ENCODE measurements around the gene SRGAP1.
"Not testable (repeated sequence)": the region's sequence is repeated elsewhere in the genome, so short reads cannot be mapped to it uniquely, and the experiment has no call there.

The SRGAP1 gene

GRCh38 chr12:63838411-63838810 lies 6.1 kb upstream of the SRGAP1 start:
- no peak for DNase-seq

GRCh38 chr12:63841011-63841410 lies 3.5 kb upstream of the SRGAP1 start:
- no peak for DNase-seq

DNA sequence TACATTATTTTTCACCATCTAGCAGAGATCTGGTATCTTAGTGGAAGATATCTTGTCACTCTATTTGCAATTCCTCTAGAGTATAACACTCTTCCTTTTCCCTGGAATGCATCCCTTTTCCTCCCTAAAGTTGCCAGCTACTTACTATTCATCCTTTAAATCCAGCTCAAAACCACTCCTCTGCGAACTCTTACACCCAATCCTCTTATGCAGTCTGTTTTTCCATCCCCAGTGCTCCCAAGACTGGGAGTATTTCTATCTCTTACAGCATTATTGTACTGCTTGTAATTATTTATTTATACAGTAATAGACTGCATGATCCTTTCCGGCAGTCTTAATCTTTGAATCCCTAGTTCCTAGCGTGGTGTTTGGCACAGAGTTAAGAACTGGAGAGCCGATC lies 2.9 kb upstream of the SRGAP1 start:
- no peak for DNase-seq

GRCh38 chr12:63842750-63843149 lies 1.8 kb upstream of the SRGAP1 start:
- not testable (repeated sequence) for DNase-seq

- no peak for DNase-seq
These were observed 1.2 kb upstream of the SRGAP1 start for GRCh38 chr12:63843254-63843720.

DNA sequence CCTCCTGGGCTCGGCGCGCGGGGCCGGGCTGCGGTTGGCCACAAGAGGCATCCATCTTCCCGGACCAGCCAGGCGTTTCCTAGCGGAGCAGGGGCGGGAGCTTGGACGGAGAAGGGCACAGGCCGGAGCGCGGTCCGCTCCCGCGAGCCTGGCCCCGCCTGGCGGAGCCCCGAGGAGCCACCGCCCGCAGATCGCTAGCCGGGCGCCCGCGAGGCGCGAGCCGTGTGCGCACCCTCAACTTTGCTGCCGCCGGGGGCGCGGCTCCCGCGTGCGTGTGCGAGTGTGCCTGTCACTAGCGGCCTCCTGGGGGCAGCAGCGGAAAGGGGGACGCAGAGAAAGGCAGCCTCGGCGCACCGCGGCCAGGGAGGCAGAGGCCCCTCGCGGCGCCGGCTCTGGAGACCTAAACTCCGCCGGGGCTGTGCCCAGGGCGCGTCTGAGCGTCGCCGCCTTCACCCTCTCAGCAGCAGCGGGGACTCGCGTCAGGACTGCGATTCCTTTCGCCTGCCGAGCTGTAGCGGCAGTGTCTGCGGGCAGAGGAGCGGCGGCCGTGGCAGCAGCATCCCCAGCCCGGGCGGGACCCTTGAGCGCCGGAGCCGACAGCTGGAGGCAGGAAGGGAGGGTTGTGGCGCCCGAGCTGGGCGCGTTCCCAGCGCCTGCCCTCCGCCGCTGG lies 644 bp upstream of the SRGAP1 start:
- peak; percentile 79 to 80 for DNase-seq

DNA sequence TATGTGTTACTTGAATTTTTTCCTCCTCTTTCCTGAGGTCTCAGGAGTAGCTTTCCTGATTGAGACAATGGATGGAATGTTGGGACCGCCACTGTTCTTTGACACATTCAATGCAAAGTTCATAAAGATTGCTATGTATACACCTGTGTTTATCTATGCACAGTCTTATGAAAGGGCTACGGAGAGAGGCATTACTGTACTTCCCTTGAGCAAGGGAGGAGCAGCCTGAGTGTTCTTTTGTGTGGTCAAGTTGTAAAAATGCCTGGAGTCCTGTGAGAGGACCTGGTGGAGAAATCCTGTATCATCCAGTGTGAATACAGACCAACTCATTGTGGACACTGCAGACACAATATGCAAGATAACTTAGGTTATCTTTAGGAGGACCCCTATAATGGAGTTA lies 1.2 kb downstream of the SRGAP1 start:
- no peak for DNase-seq

- DNase-seq = no peak
These were observed 1.9 kb downstream of the SRGAP1 start for GRCh38 chr12:63846238-63846967.

DNA sequence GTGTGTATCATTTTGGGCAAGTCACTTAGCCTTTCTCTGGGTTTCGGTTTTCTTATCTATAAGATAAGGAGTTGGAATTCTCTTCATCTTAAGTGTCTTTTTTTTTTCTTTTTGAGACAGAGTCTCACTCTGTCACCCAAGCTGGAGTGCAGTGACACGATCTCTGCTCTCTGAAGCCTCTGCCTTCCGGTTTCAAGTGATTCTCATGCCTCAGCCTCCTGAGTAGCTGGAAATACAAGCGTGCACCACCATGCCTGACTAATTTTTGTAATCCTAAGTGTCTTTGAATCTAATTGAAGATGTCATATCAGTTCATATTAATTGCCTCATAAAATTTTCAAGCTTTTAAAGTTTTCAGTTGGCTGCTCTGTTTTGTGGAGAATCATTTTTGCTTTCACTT lies 4.0 kb downstream of the SRGAP1 start:
- no peak for DNase-seq

GRCh38 chr12:63849106-63849620 lies 4.7 kb downstream of the SRGAP1 start:
- DNase-seq = no peak

GRCh38 chr12:63849641-63850040 lies 5.1 kb downstream of the SRGAP1 start:
- no peak for DNase-seq

- DNase-seq = no peak
These were observed 9.5 kb downstream of the SRGAP1 start for GRCh38 chr12:63853978-63854377.

GRCh38 chr12:63855299-63855698 lies 10.8 kb downstream of the SRGAP1 start:
- DNase-seq = no peak

GRCh38 chr12:63857771-63858670 lies 13.5 kb downstream of the SRGAP1 start:
- DNase-seq = no peak

DNA sequence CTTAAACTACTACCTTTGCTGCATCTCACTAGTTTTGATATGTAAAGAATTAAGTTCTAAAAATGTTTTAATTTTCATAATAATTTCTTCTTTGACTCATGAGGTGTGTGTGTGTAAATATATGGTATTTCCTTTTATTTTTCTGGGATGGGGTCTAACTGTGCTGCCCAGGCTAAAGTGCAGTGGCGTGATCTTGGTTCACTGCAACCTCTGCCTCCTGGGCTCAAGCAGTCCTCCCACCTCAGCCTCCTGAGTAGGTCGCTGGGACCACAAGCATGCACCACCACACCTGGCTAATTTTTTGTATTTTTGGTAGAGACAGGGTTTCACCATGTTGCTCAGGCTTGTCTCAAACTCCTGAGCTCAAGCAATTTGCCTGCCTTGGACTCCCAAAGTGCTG lies 15.4 kb downstream of the SRGAP1 start:
- DNase-seq = not testable (repeated sequence)

- DNase-seq = no peak
These were observed 17.9 kb downstream of the SRGAP1 start for GRCh38 chr12:63862187-63862968.

DNA sequence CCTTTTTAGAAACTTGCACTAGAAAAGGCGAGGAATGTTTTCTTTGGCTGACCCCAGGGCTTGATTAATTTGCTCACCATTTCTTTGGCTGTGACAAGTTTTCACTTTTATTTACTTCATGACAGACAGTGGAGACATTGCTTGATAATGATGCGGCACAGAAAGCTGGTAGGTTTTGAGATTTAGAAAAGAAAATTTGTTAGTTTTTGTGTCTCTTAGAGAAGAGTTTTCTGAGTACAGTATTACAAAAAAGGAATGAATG lies 18.4 kb downstream of the SRGAP1 start:
- no peak for DNase-seq

DNA sequence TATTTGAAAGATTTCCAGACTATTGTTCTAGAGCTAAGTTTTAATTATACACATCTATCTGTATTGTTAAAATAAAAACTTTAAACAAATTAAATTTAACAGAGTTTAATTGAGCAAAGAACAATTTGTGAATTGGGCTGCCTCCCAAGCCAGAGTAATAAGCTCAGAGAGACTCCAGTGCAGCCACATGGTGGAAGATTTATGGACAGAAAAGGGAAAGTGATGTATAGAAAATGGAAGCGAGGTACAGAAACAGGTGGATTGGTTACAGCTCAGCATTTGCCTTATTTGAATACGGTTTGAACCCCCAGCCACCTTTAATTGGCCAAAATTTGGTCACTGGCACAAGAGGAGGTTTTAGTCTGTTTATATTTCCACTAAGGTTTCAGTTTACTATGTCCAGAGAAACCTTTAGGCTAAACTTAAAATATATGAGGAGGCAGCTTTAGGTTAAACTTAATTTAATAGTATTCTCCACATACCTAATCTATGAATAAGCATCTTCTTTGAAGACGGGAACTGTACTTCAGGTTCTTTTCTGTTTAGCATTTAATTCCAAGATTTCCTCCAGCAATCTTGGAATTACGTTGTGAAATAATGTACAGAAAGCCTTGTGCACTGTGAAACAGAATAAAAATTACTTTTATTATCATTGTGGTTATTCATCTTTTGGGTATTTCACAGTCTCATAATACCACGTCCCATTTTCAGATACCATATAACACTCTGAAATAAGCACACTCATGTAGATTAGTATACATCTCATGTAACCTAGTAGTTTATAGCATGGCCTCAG lies 19.4 kb downstream of the SRGAP1 start:
- no peak for DNase-seq

DNA sequence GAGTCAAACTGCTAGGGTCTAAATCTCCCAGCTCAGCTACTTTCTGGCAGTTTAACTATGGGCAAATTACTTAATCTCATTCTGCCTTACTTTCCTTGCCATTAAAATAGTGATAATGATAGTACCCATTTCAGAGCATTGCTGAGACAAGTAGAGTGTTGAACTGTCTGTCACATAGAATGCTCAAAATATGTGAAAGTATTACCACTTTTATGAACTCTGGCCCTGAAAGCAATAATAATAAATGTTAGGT lies 19.9 kb downstream of the SRGAP1 start:
- no peak for DNase-seq

- DNase-seq = no peak
These were observed 20.9 kb downstream of the SRGAP1 start for GRCh38 chr12:63865448-63865847.

DNA sequence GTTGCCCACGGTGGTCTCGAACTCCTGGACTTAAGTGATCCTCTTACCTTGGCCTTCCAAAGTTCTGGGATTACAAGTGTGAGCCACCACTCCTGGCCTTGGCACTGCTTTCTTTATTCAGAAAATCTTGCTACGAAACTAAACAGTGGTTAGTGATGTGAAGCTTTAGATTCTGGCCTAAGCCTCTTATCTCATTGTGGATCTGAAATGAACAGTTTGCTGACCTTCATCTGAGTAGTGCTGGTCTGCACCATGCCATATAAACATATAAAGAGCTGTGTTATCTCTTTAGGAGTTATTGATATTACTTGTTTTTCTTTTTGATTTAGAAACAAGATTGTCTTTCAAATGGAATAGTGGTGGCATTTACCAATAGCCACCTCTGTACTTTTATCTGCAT lies 22.6 kb downstream of the SRGAP1 start:
- DNase-seq = no peak

GRCh38 chr12:63869656-63870055 lies 25.2 kb downstream of the SRGAP1 start:
- DNase-seq = no peak
